ENCODE measurements around the gene CCDC110.

GRCh38 chr4:185398618-185399017, 72.9 kb downstream of the CCDC110 start:
- TF ChIP-seq POLR2A (IDR thresholded peaks at IDR 0.05; ENCODE audit: low read depth, low read length) (no peak), POLR2AphosphoS5 (IDR thresholded peaks at IDR 0.05; ENCODE audit: low read depth, low read length) (no peak)
